K562 (cell line): ENCODE measurements around the gene ITGA2B. TPM values are rescaled to one million over a fixed set of nuclear protein-coding genes. Genes with fewer than 3 reads are reported as not detected.

Experiments
- DACH1 ChIP-seq: fragments of 450-650 bp; IDR thresholded peaks from 2 replicates; pipeline ENCODE4 v1.6.1; 2018; ENCODE audit not compliant: partially characterized antibody
- MAFG ChIP-seq: fragments of 450-650 bp; conservative IDR thresholded peaks from 2 replicates; pipeline ENCODE4 v1.6.1; 2016; ENCODE audit warnings: missing genetic modification characterization, missing compliant biosample characterization
- MYC ChIP-seq, 2 experiments: fragments of 250-450 bp in 1 of 2; sonication (Bioruptor Pico) in 1 of 2; IDR thresholded peaks; 2 replicates each; pipeline versions ENCODE4 v1.5.1 to v1.6.1; 2012 to 2021; ENCODE audit warnings: low read depth in 2 of 2, borderline replicate concordance in 1 of 2, improper control_type of control experiment in 1 of 2, low read length in 1 of 2, mild to moderate bottlenecking in 1 of 2, moderate library complexity in 1 of 2
- RHOXF2B ChIP-seq: fragments of 250-450 bp; sonication (Bioruptor Pico); conservative IDR thresholded peaks from 2 replicates; pipeline ENCODE4 v1.5.1; 2021
- SMAD3 ChIP-seq: fragments of 450-650 bp; formaldehyde crosslinking; conservative IDR thresholded peaks from 2 replicates; pipeline ENCODE4 v1.4.0; 2020; ENCODE audit warnings: mild to moderate bottlenecking
- TEAD4 ChIP-seq, 2 experiments: sonication (generic) in 1 of 2; formaldehyde crosslinking in 1 of 2; IDR thresholded peaks; 2 replicates each; pipeline versions ENCODE4 v1.6.1 to v1.8.0; 2012 to 2022; ENCODE audit warnings: borderline replicate concordance in 1 of 2, inconsistent platforms in 1 of 2, low read length in 1 of 2, mild to moderate bottlenecking in 1 of 2, missing genetic modification reagents in 1 of 2
- YY1 ChIP-seq, 3 experiments: IDR thresholded peaks; 2 replicates each; pipeline ENCODE4 v1.6.1; 2011; ENCODE audit warnings: low read length in 2 of 3, mild to moderate bottlenecking in 2 of 3, moderate library complexity in 2 of 3, borderline replicate concordance in 1 of 3, control low read depth in 1 of 3, low read depth in 1 of 3; ENCODE audit not compliant: insufficient read depth in 3 of 3, insufficient replicate concordance in 2 of 3, control insufficient read depth in 1 of 3, insufficient read length in 1 of 3; ENCODE audit errors: extremely low read depth in 1 of 3
- ZKSCAN8 ChIP-seq: fragments of 200-800 bp; sonication (Bioruptor generic); IDR thresholded peaks from 2 replicates; pipeline ENCODE4 v1.6.1; 2016; ENCODE audit warnings: missing genetic modification characterization, missing compliant biosample characterization
- ZNF584 ChIP-seq: fragments of 200-800 bp; sonication (Bioruptor generic); IDR thresholded peaks from 2 replicates; pipeline ENCODE4 v1.6.1; 2016; ENCODE audit warnings: low read depth, mild to moderate bottlenecking, missing genetic modification characterization, missing compliant biosample characterization
- polyA plus RNA-seq, 8 experiments: library from polyadenylated mRNA; depleted of rRNA in 4 of 8; stranded (reverse) in 5 of 8; unstranded in 3 of 8; fragments of >200 nt; fragmentation: Nextera tagmentation in 2 of 8; fragmentation: Illumina TruSeq in 1 of 8; extraction: Ambion mirVana in 2 of 8; extraction: Trizol in 1 of 8; gene quantifications; 2 replicates each; pipeline versions ENCODE4 v1.2.1 to v1.2.3, GENCODE V29; 2011 to 2014; ENCODE audit warnings: inconsistent platforms in 1 of 8, missing spikeins in 1 of 8
- total RNA-seq, 7 experiments: library from RNA; depleted of rRNA in 6 of 7; stranded (reverse); fragments of >200 nt in 6 of 7; fragmentation: Illumina TruSeq in 2 of 7; extraction: Trizol in 2 of 7; gene quantifications; 2 replicates each; pipeline versions ENCODE4 v1.2.1 to v1.2.3, GENCODE V29; 2011 to 2021; ENCODE audit warnings: low replicate concordance in 1 of 7
- TF ChIP-seq, protein P1 (sequence below), 2 experiments: fragments of 450-650 bp in 1 of 2; sonication (generic) in 1 of 2; formaldehyde crosslinking in 1 of 2; IDR thresholded peaks; 2 replicates each; pipeline versions ENCODE4 v1.7.1 to v1.9.0; 2016 to 2022; ENCODE audit warnings: inconsistent platforms in 1 of 2, mild to moderate bottlenecking in 1 of 2, missing genetic modification reagents in 1 of 2
- TF ChIP-seq, protein P2 (sequence below): sonication (generic); formaldehyde crosslinking; IDR thresholded peaks from 2 replicates; pipeline ENCODE4 v1.8.0; 2022; ENCODE audit warnings: missing genetic modification reagents, mild to moderate bottlenecking, moderate library complexity, borderline replicate concordance
- TF ChIP-seq, protein P3 (sequence below): fragments of 250-450 bp; sonication (Bioruptor Pico); IDR thresholded peaks from 2 replicates; pipeline ENCODE4 v1.4.0; 2020; ENCODE audit warnings: mild to moderate bottlenecking, moderate library complexity, borderline replicate concordance

Gene ITGA2B
- total and polyA plus RNA-seq, 9 of the 15 experiments (the other 6 are each of a cell fraction or from before 2014, with no cell fraction given) = 1.1 to 26.4 (median 5.6) TPM

GRCh38 chr17:44389723-44390202, 314 bp upstream of the ITGA2B start (continued):
- TF ChIP-seq, protein P1, sequence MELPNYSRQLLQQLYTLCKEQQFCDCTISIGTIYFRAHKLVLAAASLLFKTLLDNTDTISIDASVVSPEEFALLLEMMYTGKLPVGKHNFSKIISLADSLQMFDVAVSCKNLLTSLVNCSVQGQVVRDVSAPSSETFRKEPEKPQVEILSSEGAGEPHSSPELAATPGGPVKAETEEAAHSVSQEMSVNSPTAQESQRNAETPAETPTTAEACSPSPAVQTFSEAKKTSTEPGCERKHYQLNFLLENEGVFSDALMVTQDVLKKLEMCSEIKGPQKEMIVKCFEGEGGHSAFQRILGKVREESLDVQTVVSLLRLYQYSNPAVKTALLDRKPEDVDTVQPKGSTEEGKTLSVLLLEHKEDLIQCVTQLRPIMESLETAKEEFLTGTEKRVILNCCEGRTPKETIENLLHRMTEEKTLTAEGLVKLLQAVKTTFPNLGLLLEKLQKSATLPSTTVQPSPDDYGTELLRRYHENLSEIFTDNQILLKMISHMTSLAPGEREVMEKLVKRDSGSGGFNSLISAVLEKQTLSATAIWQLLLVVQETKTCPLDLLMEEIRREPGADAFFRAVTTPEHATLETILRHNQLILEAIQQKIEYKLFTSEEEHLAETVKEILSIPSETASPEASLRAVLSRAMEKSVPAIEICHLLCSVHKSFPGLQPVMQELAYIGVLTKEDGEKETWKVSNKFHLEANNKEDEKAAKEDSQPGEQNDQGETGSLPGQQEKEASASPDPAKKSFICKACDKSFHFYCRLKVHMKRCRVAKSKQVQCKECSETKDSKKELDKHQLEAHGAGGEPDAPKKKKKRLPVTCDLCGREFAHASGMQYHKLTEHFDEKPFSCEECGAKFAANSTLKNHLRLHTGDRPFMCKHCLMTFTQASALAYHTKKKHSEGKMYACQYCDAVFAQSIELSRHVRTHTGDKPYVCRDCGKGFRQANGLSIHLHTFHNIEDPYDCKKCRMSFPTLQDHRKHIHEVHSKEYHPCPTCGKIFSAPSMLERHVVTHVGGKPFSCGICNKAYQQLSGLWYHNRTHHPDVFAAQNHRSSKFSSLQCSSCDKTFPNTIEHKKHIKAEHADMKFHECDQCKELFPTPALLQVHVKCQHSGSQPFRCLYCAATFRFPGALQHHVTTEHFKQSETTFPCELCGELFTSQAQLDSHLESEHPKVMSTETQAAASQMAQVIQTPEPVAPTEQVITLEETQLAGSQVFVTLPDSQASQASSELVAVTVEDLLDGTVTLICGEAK (IDR thresholded peaks at IDR 0.05) = 0 out of 2 replicates have a peak, but pooled peaks have one; percentile 20
- TF ChIP-seq, protein P1 (CRISPR knock-in tag; IDR thresholded peaks at IDR 0.05) = no peak
- TF ChIP-seq DACH1 = peak; percentile 71
- peak; percentile 63; the same call in 1 of the 2 replicates for TF ChIP-seq ZKSCAN8
- TF ChIP-seq, protein P2, sequence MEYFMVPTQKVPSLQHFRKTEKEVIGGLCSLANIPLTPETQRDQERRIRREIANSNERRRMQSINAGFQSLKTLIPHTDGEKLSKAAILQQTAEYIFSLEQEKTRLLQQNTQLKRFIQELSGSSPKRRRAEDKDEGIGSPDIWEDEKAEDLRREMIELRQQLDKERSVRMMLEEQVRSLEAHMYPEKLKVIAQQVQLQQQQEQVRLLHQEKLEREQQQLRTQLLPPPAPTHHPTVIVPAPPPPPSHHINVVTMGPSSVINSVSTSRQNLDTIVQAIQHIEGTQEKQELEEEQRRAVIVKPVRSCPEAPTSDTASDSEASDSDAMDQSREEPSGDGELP (CRISPR knock-in tag) = peak; percentile 97
- TF ChIP-seq TEAD4 (IDR thresholded peaks at IDR 0.05; ENCODE audit: low read length) = peak; percentile 93
- TF ChIP-seq TEAD4 (CRISPR knock-in tag; IDR thresholded peaks at IDR 0.05; ENCODE audit: borderline replicate concordance) = no peak
- 0 out of 2 replicates have a peak, but pooled peaks have one; percentile 54 for TF ChIP-seq ZNF584 (CRISPR knock-in tag)
- TF ChIP-seq YY1 (IDR thresholded peaks at IDR 0.05; ENCODE audit: borderline replicate concordance in 1 of 3, control insufficient read depth in 1 of 3, extremely low read depth in 1 of 3, insufficient read depth in 3 of 3, insufficient read length in 1 of 3, insufficient replicate concordance in 2 of 3, low read depth in 1 of 3, low read length in 2 of 3) = peak in 2 of 3 experiments; percentile 78 to 92
- TF ChIP-seq MAFG = no peak
- TF ChIP-seq SMAD3 (CRISPR knock-in tag) = no peak
- TF ChIP-seq MYC (IDR thresholded peaks at IDR 0.05; ENCODE audit: low read depth, low read length) = no peak; the same call in 1 of the 2 replicates
- no peak for TF ChIP-seq MYC (CRISPR knock-in tag; IDR thresholded peaks at IDR 0.05; ENCODE audit: borderline replicate concordance, low read depth)
- TF ChIP-seq RHOXF2B (CRISPR knock-in tag) = no peak
- TF ChIP-seq, protein P3, sequence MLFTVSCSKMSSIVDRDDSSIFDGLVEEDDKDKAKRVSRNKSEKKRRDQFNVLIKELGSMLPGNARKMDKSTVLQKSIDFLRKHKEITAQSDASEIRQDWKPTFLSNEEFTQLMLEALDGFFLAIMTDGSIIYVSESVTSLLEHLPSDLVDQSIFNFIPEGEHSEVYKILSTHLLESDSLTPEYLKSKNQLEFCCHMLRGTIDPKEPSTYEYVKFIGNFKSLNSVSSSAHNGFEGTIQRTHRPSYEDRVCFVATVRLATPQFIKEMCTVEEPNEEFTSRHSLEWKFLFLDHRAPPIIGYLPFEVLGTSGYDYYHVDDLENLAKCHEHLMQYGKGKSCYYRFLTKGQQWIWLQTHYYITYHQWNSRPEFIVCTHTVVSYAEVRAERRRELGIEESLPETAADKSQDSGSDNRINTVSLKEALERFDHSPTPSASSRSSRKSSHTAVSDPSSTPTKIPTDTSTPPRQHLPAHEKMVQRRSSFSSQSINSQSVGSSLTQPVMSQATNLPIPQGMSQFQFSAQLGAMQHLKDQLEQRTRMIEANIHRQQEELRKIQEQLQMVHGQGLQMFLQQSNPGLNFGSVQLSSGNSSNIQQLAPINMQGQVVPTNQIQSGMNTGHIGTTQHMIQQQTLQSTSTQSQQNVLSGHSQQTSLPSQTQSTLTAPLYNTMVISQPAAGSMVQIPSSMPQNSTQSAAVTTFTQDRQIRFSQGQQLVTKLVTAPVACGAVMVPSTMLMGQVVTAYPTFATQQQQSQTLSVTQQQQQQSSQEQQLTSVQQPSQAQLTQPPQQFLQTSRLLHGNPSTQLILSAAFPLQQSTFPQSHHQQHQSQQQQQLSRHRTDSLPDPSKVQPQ = no peak
